Hematopoietic multipotent progenitor cell treated with erythropoietin and hydrocortisone succinate and interleukin-3 and kit ligand, for 15 days (in vitro differentiated cells): ENCODE measurements around the gene PEX5.

Experiments
- DNase-seq: peaks from one replicate; pipeline ENCODE4 v3.0.0-alpha.2; 2015; ENCODE audit warnings: low spot score

Gene PEX5

DNA sequence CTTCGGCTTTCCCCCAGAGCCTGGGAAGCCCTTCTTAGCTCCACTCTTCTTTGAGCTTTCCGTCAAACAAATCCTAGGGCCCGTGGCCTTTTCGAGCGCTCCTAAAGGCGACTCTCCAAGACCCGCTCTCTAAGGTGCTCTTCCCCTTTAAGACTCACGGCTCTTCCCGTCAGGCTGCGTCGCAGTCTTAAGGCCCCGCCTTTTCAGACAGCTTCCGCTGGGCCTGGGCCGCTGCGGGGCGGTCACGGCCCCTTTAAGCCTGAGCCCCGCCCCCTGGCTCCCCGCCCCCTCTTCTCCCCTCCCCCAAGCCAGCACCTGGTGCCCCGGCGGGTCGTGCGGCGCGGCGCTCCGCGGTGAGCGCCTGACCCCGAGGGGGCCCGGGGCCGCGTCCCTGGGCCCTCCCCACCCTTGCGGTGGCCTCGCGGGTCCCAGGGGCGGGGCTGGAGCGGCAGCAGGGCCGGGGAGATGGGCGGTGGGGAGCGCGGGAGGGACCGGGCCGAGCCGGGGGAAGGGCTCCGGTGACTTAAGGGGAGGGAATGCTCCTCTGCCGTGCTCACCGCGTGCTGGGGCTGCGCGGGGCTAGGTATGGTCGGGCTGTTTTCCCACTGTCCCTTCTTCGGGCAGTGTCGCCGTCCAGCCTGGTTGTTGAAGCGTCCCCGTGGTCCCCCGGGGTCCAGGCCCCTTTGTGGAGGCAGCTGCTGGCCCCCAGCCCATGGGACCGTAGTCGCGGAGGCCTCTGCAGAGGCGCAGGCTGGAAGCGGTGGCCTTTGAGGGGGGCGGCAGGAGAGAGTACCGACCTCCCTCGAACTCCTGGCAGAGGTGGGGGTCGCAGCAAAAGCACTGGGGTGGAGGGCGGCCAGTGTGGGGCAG lies at the start of gene PEX5:
Gene PEX5, plus strand, starts transcription at position 289 of the 870 bp plus-strand sequence. CDS start 692 bp downstream, outside the sequence.
- peak; percentile 88 for DNase-seq

DNA sequence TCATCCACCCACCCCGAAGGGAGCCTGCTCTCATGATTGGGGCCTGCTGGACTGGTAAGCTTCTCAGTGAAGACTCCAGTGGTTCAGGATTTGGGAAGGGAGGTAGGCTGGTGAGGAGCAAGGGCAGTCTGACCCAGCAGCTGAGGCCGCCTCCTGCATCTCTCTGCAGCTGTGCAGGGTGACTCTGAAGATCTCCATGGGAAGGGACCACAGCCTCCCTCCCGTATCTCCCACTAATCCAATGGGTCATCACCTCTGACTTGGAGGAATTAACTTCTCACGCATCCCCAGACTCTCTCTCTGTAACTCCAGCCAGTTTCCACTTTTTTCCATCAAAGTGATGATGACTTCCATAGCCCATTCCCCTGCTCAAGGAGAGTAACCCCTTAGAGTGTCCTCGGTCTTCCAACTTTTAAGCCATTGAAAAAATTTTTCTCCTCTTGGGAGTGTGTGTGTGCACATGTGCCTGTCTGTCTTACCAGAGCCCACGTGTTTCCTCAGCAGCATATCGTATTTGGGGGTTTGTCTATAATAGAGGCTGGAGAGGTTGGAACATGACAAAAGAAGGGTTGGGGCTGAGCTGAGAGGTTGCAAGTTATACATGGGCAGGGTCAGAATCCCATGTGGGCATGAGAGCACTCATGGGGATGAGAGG lies 48.0 kb upstream of the PEX5 start:
- no peak for DNase-seq

- peak; percentile 65 for DNase-seq
These were observed 47.3 kb upstream of the PEX5 start for GRCh38 chr12:7142056-7142644.

- no peak for DNase-seq
These were observed 46.5 kb upstream of the PEX5 start for GRCh38 chr12:7142809-7143465.

DNA sequence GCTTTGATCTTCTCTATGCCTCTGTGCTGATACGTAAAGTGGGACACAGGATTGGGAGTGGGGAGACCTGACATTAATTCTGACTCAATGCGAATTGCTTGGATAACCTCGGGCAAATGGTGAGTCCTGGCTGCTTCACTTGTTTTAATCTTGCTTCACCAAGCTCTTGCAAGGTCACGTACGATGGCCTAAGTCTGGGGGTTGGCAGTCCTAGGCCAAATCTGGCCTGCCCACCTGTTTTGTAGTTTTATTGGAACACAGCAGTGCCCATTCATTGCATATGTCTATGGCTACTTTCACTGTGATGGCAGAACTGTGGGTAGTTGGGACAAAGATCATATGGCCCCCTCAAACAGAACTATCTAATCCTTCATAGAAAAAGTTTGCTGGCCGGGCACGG lies 45.9 kb upstream of the PEX5 start:
- no peak for DNase-seq

- peak; percentile 57 for DNase-seq
These were observed 44.9 kb upstream of the PEX5 start for GRCh38 chr12:7144414-7145120.

GRCh38 chr12:7145671-7146070 lies 43.8 kb upstream of the PEX5 start:
- no peak for DNase-seq

DNA sequence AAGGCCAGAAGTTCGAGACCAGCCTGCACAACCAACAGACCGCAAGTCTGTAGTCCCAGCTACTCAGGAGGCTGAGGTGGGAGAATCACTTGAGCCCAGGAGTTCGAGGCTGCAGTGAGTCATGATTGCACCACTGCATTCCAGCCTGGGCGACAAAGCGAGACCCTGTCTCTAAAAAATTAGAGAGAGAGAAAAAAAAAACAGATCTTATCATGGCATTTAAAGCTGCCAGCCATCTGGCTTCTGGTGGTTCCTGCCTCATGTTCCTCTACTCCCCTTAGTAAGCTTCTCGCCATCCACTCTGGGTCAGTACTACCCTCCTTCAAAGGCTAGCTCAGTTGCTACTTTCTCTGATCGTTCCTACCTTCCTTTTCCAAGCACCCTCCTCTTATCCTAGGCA lies 43.3 kb upstream of the PEX5 start:
- no peak for DNase-seq

DNA sequence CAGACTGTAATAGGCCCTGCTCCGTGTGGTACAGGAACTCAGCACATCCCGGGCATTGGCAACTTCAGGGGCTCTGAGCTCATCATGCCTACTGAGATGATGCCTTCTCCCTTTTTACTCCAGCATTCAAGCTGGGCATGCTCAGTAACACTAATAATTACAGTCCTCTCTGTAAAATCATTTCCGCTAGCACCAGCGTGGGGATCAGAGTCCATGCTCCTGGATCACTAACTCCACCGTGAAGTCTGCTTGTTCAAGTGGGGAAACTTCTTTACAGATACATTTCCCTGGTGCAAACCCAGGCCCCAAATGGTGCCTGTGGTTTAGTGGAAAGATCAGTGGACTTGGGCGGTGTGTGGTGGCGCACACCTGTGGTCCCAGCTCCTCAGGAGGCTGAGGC lies 42.6 kb upstream of the PEX5 start:
- DNase-seq: no peak

DNA sequence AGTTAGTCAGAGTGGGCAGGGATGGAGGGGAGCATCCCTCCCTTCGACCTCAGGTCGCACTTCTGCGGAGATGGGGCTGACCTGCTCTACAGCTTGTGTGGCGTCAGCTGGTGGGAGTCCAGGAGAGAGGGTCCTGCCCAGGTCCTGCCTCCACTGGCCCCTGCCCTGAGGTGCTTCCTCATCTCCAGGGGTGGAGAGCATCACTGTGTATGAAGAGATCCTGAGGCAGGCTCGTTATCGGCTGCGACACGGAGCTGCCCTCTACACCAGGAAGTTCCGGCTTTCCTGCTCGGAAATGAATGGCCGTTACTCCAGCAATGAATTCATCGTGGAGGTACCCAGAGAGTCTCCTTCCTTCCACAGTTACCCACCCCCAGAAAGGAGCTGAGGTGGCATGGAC lies 39.1 kb upstream of the PEX5 start:
- no peak for DNase-seq

DNA sequence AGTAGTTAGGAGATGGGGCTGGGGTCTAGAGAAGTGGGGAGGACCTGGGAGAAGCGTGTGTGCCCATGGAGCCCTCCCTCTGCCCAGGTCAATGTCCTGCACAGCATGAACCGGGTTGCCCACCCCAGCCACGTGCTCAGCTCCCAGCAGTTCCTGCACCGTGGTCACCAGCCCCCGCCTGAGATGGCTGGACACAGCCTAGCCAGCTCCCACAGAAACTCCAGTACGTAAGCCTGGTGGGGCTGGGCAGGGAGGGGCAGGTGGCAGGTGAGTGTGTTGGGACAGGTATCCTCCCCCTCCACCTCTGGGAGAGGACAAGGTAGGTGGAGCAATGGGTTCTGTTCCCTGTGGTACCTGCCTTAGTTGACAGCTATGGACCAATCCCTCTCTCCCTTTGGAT lies 38.6 kb upstream of the PEX5 start:
- DNase-seq: no peak

DNA sequence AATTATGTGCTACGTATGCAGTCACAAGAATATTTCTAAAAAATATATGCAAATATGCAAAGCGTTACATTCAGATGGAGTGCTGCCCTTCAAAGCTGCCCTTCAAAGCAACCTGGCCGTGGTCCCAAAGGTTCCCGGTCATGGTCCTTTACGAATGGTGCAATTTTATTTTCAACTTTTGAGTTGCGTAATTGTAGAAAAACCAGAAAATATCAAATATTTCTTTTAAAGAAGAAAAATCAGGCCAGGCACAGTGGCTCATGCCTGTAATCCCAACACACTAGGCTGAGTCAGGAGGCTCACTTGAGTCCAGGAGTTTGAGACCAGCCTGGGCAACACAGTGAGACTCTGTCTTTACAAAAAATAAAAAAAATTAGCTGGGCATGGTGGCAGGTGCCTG lies 38.0 kb upstream of the PEX5 start:
- no peak for DNase-seq

DNA sequence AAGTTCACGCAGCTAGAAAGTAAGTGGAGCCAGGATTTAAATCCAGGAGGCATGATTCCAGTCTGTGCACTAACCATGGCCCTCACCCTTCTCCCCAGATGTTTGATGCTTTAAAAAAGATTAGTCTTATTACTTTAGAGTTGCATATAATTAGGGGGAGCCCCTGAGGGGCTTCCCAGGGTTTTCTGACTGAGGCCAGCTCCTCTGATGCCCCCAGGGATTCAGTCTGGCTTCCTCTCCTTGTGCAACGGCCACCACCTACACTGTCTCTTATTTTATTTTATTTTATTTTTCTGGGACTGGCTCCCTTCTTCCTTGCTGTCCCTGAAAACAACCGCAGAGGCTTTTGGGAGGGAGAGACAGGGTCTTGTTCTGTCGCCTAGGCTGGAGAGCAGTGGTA lies 36.7 kb upstream of the PEX5 start:
- DNase-seq: no peak

GRCh38 chr12:7154042-7154441 lies 35.4 kb upstream of the PEX5 start:
- DNase-seq: no peak

DNA sequence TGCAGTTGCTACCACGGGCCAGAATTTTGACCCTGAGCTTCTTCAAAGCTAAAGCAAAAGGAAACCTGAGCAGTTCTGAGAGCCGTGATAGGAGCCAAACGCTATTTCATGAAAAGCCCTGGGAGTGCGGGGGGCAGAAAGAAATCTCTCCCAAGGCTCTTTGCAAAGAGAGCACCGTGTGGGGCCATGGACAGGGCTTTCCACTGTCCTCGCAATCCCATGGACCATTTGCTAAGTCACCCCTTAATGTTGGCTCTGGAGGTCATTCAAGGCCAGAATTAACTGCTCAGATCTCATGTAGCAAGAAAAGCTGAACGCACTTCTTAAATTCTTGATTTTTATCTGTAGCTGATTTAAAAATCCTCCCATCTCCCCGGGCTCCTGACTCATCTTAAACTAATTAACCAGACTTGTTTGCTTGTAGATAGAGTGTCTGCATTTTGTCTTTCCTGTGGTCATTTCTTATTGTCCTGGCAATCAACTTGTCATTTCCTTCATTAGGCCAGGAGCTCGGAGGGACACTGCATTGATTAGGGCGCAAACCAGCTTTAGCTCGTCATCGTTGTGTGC lies 34.5 kb upstream of the PEX5 start:
- DNase-seq: no peak

GRCh38 chr12:7155471-7156034 lies 33.9 kb upstream of the PEX5 start:
- DNase-seq: no peak

DNA sequence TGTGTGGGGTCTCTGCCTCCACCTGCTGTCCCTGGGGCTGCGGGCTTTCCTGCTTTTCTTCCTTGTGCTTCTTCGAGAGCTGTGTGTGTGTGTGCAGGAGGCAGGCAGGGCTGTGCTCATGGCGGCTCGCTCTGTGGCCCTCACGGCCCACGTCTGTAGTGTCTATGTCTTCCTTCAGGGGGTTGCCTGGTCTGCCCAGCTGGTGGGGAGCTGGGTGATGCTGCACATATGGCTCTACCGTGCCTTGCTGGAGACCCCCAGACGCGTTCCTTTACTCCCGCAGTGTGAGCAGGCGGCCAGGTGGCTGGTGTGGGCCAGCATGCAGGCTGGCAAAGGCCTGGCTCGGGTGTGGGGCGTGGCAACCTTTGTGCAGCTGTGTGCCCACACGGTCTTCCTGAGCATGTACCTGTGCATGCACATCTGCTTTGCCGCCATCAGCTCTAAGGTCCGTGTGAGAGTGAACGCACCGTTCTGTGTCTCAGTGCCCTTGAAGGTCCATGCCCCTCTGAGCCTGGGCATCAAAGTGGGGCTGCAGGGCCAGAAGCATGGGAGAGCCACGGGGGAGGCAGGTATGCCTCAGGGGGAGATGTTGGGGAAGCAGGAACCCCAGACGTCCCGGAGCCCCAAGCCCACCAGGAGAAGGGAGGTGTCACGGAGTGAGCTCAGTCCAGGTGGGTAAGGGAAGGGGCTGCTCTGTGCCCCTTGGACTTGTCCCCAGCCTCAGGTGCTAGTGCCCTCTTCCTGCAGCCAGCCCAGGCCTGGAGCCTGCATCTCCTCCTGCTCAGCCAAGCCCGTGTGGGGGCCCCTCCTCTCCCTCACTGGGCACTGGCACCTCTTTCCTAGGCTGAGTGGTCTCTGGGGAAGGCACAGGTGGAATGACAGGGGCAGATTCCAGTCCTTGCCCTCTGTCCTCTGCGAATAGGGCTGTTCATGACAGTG lies 33.0 kb upstream of the PEX5 start:
- DNase-seq: no peak

- no peak for DNase-seq
These were observed 32.1 kb upstream of the PEX5 start for GRCh38 chr12:7157391-7157790.

DNA sequence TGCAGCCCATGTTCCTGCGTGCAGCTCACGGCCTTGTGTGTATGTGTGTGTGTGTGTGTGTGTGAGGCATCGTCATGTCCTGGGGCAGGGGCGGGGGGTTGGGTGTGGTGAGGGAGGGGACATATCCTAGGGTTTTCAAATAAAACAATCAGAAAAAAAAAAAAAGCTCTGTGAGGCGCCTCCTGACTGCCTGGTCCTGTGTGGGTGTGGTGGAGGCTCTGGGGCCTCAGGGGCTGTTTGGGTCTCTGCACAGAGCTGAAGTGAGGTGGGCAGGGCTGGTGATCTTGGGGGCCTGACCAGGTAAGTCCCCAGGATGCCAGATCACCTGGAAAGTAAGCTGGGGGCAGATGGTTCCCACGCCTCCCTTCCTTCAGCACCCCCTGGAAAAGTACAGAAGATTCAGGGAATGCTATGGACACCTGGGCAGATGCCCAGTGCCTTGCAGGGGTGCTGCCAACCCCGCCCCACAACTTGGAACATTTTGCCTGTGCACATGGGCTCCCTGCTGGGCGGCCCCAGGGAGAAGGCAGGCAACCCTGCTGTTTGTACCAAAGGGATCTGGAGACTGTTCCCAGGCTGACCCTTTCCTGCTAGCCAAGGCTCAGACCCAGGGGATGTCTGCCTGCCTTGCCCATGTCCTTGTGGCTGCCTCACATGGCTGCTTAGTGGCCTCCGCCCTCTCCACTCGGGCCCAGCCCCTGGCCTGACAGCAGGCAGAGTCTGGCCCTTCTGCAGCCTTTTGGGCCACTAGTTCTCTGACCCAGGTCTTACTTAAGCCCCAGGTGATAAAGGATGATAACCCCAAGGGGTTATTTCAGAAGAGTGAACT lies 30.5 kb upstream of the PEX5 start:
- no peak for DNase-seq
